Measurements from ENCODE around the gene CCDC27.

CCDC27 gene

DNA sequence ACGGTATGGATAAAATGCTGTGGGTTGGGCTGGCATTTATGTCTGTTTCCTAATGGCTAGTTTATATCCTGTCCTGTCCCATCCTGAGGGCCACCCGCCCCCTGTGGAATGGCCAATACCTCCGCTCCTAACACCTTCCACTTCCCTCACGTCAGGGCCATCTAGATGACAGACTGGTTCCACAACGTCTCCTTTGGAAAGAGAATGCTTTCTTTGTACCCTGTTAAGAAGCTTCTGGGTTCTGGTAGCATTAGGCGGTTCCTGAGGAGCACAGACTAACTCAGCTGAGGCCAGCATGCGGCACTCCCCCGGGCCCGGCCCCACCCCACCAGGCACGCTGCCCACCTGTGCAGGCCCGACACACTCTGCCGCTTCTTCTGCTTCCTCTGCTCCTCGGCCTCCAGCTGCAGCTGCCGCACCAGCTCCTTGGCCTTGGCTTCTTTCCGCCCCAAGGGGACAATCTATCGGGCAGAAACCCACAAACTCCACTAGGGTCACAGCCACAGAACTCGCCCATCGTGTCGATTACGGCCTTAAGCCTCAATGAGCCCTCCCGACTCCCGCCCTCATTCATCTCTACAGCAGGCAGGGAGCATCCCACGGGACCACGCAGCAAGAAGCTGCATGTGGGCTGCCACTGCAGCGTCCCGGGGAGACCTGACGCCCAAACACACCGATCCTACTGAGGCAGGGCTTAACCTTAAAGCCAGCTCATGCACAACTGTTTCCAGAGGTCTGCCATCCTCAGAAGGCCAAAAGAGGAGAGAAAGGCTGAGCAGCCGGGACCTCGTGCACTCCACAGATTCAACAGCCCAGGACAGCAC is 31.6 kb downstream of the CCDC27 start:
- Histone ChIP-seq H3K27me3 (ENCODE audit: insufficient read depth, low read length, poor library complexity, severe bottlenecking) (no peaks in the 10 kb centered on the region), H3K9me2 (replicated peaks; ENCODE audit: low read depth, low read length) (no peaks in the 10 kb centered on the region), H3K9ac (ENCODE audit: low read depth, low read length, poor library complexity, severe bottlenecking) (no peak overlapping the region), H3F3A (ENCODE audit: low read depth) (no peaks in the 10 kb centered on the region), H3K79me2 (ENCODE audit: insufficient read depth, low read length) (peaks cover 9% of the 10 kb centered on the region; the same call in 1 of the 2 replicates), H3K9me3 (ENCODE audit: insufficient read depth, low read depth, low read length) (no peaks in the 10 kb centered on the region), H4K20me1 (ENCODE audit: insufficient read depth, low read length, poor library complexity, severe bottlenecking) (peaks cover 7% of the 10 kb centered on the region), H2AFZ (ENCODE audit: low read length) (no peak overlapping the region), H3K4me1 (ENCODE audit: insufficient read depth, low read length, poor library complexity, severe bottlenecking) (no peaks in the 10 kb centered on the region), H3K36me3 (ENCODE audit: insufficient read depth, low read length) (peaks cover 89% of the 10 kb centered on the region; the same call in 1 of the 2 replicates), H3K4me3 (ENCODE audit: low read length, poor library complexity, severe bottlenecking) (no peak overlapping the region), H3K4me2 (ENCODE audit: low read depth, low read length, poor library complexity, severe bottlenecking) (no peak overlapping the region)
- no peak for TF ChIP-seq EZH2phosphoT487 (IDR thresholded peaks at IDR 0.05; ENCODE audit: borderline replicate concordance)
- TF ChIP-seq, protein P1, sequence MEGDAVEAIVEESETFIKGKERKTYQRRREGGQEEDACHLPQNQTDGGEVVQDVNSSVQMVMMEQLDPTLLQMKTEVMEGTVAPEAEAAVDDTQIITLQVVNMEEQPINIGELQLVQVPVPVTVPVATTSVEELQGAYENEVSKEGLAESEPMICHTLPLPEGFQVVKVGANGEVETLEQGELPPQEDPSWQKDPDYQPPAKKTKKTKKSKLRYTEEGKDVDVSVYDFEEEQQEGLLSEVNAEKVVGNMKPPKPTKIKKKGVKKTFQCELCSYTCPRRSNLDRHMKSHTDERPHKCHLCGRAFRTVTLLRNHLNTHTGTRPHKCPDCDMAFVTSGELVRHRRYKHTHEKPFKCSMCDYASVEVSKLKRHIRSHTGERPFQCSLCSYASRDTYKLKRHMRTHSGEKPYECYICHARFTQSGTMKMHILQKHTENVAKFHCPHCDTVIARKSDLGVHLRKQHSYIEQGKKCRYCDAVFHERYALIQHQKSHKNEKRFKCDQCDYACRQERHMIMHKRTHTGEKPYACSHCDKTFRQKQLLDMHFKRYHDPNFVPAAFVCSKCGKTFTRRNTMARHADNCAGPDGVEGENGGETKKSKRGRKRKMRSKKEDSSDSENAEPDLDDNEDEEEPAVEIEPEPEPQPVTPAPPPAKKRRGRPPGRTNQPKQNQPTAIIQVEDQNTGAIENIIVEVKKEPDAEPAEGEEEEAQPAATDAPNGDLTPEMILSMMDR (conservative IDR thresholded peaks at IDR 0.05; ENCODE audit: low read length), result no peak

DNA sequence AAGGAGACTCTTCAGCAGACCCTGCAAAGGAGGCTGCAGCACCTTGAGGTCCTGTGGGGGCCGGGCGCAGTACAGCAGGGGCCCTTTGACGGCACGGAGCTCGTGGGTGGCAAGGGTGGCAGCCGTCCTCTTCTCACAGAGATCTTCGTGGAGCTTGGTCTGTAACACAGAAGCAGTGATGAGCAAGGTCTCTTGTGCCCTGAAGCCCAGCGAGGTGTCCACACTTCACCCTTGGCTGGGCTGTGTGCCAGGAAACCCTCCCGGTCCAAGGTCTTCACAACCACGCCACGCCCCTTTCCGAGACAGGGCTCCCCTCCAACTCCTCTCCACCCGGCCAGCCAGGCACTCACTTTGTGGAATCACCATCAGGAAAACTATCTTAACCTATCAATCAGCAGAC is 32.8 kb downstream of the CCDC27 start:
- Histone ChIP-seq H3K9me2 (replicated peaks; ENCODE audit: low read depth, low read length) (no peaks in the 10 kb centered on the region), H3K9me3 (ENCODE audit: insufficient read depth, low read depth, low read length) (no peaks in the 10 kb centered on the region), H2AFZ (ENCODE audit: low read length) (no peak overlapping the region), H3K4me2 (ENCODE audit: low read depth, low read length, poor library complexity, severe bottlenecking) (no peak overlapping the region), H3K4me1 (ENCODE audit: insufficient read depth, low read length, poor library complexity, severe bottlenecking) (no peaks in the 10 kb centered on the region), H3K9ac (ENCODE audit: low read depth, low read length, poor library complexity, severe bottlenecking) (no peak overlapping the region), H3F3A (ENCODE audit: low read depth) (no peaks in the 10 kb centered on the region), H3K27me3 (ENCODE audit: insufficient read depth, low read length, poor library complexity, severe bottlenecking) (no peaks in the 10 kb centered on the region), H3K79me2 (ENCODE audit: insufficient read depth, low read length) (peaks cover 20% of the 10 kb centered on the region; the same call in 1 of the 2 replicates), H3K36me3 (ENCODE audit: insufficient read depth, low read length) (peaks cover 82% of the 10 kb centered on the region; the same call in 1 of the 2 replicates), H4K20me1 (ENCODE audit: insufficient read depth, low read length, poor library complexity, severe bottlenecking) (peaks cover 7% of the 10 kb centered on the region), H3K4me3 (ENCODE audit: low read length, poor library complexity, severe bottlenecking) (no peak overlapping the region)
- TF ChIP-seq EZH2phosphoT487 (IDR thresholded peaks at IDR 0.05; ENCODE audit: borderline replicate concordance), result no peak
- TF ChIP-seq, protein P1 (conservative IDR thresholded peaks at IDR 0.05; ENCODE audit: low read length), result no peak

DNA sequence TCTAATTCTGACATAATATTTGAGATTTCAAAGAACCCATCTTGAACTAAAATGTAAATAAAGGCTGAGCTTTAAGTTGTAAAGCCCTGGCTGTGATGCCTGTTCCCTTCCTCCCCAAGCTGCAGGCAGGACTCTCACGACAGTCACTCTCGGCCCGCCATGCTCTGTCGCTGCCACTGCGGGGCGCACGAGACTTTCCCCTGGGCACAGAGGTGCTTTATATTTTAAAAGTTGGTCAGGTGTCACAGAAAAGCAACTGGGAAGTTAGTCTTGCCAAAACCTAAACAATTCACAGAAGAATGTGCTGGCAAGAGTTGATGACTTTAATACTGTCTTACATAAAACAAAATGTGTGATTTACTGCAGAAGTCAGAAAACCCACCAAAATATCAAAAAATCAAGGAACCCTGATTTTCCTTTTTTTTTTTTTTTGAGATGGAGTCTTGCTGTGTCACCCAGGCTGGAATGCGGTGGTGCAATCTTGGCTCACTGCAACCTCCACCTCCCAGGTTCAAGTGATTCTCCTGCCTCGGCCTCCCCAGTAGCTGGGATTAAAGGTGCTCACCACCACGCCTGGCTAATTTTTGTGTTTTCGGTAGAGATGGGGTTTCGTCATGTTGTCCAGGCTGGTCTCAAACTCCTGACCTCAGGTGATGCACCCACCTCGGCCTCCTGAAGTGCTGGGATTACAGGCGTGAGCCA is 33.4 kb downstream of the CCDC27 start:
- no peaks in the 10 kb centered on the region for H3K9me2 ChIP-seq (replicated peaks; ENCODE audit: low read depth, low read length)
- H3K4me2 ChIP-seq (ENCODE audit: low read depth, low read length, poor library complexity, severe bottlenecking), result no peak overlapping the region
- H3K27me3 ChIP-seq (ENCODE audit: insufficient read depth, low read length, poor library complexity, severe bottlenecking), result no peaks in the 10 kb centered on the region
- H3K79me2 ChIP-seq (ENCODE audit: insufficient read depth, low read length), result peaks cover 25% of the 10 kb centered on the region; the same call in 1 of the 2 replicates
- H4K20me1 ChIP-seq (ENCODE audit: insufficient read depth, low read length, poor library complexity, severe bottlenecking), result peaks cover 7% of the 10 kb centered on the region
- no peak overlapping the region for H2AFZ ChIP-seq (ENCODE audit: low read length)
- no peaks in the 10 kb centered on the region for H3F3A ChIP-seq (ENCODE audit: low read depth)
- TF ChIP-seq, protein P1 (conservative IDR thresholded peaks at IDR 0.05; ENCODE audit: low read length), result peak; percentile 57
- no peak for TF ChIP-seq EZH2phosphoT487 (IDR thresholded peaks at IDR 0.05; ENCODE audit: borderline replicate concordance)
- H3K4me1 ChIP-seq (ENCODE audit: insufficient read depth, low read length, poor library complexity, severe bottlenecking), result no peaks in the 10 kb centered on the region
- peaks cover 76% of the 10 kb centered on the region; the same call in 1 of the 2 replicates for H3K36me3 ChIP-seq (ENCODE audit: insufficient read depth, low read length)
- H3K4me3 ChIP-seq (ENCODE audit: low read length, poor library complexity, severe bottlenecking), result no peak overlapping the region
- no peaks in the 10 kb centered on the region for H3K9me3 ChIP-seq (ENCODE audit: insufficient read depth, low read depth, low read length)
- H3K9ac ChIP-seq (ENCODE audit: low read depth, low read length, poor library complexity, severe bottlenecking), result no peak overlapping the region
